Skeletal muscle satellite cell (primary cell): ENCODE data around the gene RBBP6.
"Not testable (repeated sequence)": the region's sequence is repeated elsewhere in the genome, so short reads cannot be mapped to it uniquely, and the experiment has no call there.

Experiments
- H3K27me3 ChIP-seq: 2 replicates; pipeline ENCODE4 v1.7.0; 2013; ENCODE audit warnings: low read length; ENCODE audit not compliant: control insufficient read depth, insufficient read depth
- H3K36me3 ChIP-seq: 2 replicates; pipeline ENCODE4 v1.7.0; 2013; ENCODE audit warnings: mild to moderate bottlenecking, control low read depth, low read length; ENCODE audit not compliant: insufficient read depth
- H3K4me1 ChIP-seq: 2 replicates; pipeline ENCODE4 v1.7.0; 2013; ENCODE audit warnings: low read length; ENCODE audit not compliant: control insufficient read depth, insufficient read depth
- H3K4me2 ChIP-seq: 2 replicates; pipeline ENCODE4 v1.7.0; 2013; ENCODE audit warnings: mild to moderate bottlenecking, low read length
- H3K4me3 ChIP-seq: 2 replicates; pipeline ENCODE4 v1.7.0; 2013; ENCODE audit warnings: low read length
- H3K9ac ChIP-seq: 2 replicates; pipeline ENCODE4 v1.7.0; 2013; ENCODE audit warnings: mild to moderate bottlenecking, low read depth, low read length, moderate library complexity
- H3K9me3 ChIP-seq: replicated peaks from 2 replicates; pipeline ENCODE4 v1.7.0; 2013; ENCODE audit warnings: mild to moderate bottlenecking, control low read depth, low read length

RBBP6 gene

GRCh38 chr16:24574515-24575485 is 35.4 kb downstream of the RBBP6 start:
- H3K4me1 ChIP-seq, H3K4me3 ChIP-seq, H3K27me3 ChIP-seq, H3K9me3 ChIP-seq, H3K4me2 ChIP-seq, H3K9ac ChIP-seq: not testable (repeated sequence)
- peaks cover 28% of the 10 kb centered on the region for H3K36me3 ChIP-seq

GRCh38 chr16:24575791-24576190 is 36.4 kb downstream of the RBBP6 start:
- H3K4me1 ChIP-seq, H3K4me2 ChIP-seq, H3K9ac ChIP-seq, H3K4me3 ChIP-seq, H3K27me3 ChIP-seq, H3K9me3 ChIP-seq: not testable (repeated sequence)
- peaks cover 19% of the 10 kb centered on the region for H3K36me3 ChIP-seq

DNA sequence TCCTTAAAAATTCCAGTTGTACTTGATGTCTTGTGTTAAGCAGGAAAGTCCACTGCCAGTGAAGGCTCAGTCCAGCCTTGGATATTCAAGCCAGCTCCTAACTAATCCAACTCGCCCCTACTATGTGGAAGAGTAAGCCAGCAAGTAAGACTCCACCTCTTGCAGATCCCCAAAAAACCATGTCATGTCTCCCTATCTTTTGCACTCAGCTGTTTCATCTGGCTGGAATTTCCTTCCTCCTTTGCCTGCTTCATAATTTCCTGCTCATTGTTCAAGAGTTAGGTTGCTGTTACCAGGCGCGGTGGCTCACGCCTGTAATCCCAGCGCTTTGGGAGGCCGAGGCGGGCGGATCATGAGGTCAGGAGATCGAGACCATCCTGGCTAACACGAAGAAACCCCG is 37.8 kb downstream of the RBBP6 start:
- Histone ChIP-seq H3K9ac (no peak overlapping the region), H3K9me3 (no peaks in the 10 kb centered on the region), H3K27me3 (no peaks in the 10 kb centered on the region), H3K36me3 (peaks cover 5% of the 10 kb centered on the region), H3K4me1 (peaks cover 5% of the 10 kb centered on the region), H3K4me2 (no peak overlapping the region), H3K4me3 (no peak overlapping the region)

GRCh38 chr16:24580665-24581064 is 41.3 kb downstream of the RBBP6 start:
- Histone ChIP-seq H3K4me3 (no peak overlapping the region), H3K9me3 (no peaks in the 10 kb centered on the region), H3K27me3 (no peaks in the 10 kb centered on the region), H3K36me3 (no peaks in the 10 kb centered on the region), H3K4me2 (peak overlapping the region; percentile 56), H3K4me1 (peaks cover 8% of the 10 kb centered on the region), H3K9ac (peak overlapping the region; percentile 49)

DNA sequence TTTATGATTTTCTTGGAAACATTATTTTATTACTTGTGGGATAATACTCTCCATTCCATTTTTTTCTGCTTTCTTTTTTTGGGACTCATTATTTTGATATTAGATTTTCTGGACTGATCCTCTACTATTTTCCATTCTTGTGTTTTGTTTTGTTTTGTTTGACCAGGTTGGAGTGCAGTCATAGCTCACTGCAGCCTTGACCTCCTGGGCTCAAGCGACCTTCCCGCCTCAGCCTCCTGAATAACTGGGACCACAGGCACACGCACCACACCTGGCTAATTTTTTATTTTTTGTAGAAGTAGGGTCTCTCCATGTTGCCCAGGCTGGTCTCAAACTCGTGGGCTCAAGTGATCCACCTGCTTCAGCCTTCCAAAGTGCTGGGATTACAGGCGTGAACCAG is 44.1 kb downstream of the RBBP6 start:
- no peak overlapping the region for H3K4me2 ChIP-seq
- peaks cover 7% of the 10 kb centered on the region for H3K4me1 ChIP-seq
- H3K36me3 ChIP-seq = no peaks in the 10 kb centered on the region
- no peak overlapping the region for H3K4me3 ChIP-seq
- no peak overlapping the region for H3K9ac ChIP-seq
- H3K9me3 ChIP-seq = no peaks in the 10 kb centered on the region
- no peaks in the 10 kb centered on the region for H3K27me3 ChIP-seq

DNA sequence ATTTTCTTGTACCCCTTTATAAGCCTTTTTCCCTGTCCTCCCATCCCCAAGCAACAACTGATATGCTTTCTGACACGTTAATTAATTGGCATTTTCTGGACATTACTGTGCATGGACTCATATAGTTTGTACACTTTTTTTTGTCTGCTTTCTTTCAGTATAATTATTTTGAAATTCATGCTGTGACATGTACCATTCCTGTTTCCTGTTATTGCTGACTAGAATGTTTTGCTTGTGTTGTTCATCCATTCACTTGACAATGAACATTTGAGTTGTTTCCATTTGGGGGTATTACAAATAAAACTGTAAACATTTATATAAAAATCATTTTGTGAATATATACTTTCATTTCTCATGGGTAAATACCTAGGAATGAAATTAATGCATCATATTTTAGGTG is 50.6 kb downstream of the RBBP6 start:
- no peak overlapping the region for H3K4me3 ChIP-seq
- H3K4me1 ChIP-seq = peaks cover 7% of the 10 kb centered on the region
- no peaks in the 10 kb centered on the region for H3K36me3 ChIP-seq
- no peaks in the 10 kb centered on the region for H3K27me3 ChIP-seq
- H3K9me3 ChIP-seq = no peaks in the 10 kb centered on the region
- no peak overlapping the region for H3K4me2 ChIP-seq
- H3K9ac ChIP-seq = no peak overlapping the region

- H3K9ac ChIP-seq = no peak overlapping the region
- H3K36me3 ChIP-seq = no peaks in the 10 kb centered on the region
- H3K4me3 ChIP-seq = no peak overlapping the region
- H3K9me3 ChIP-seq = no peaks in the 10 kb centered on the region
- H3K27me3 ChIP-seq = no peaks in the 10 kb centered on the region
- H3K4me1 ChIP-seq = no peaks in the 10 kb centered on the region
- H3K4me2 ChIP-seq = no peak overlapping the region
Measured at GRCh38 chr16:24598777-24599437, 59.5 kb downstream of the RBBP6 start.

DNA sequence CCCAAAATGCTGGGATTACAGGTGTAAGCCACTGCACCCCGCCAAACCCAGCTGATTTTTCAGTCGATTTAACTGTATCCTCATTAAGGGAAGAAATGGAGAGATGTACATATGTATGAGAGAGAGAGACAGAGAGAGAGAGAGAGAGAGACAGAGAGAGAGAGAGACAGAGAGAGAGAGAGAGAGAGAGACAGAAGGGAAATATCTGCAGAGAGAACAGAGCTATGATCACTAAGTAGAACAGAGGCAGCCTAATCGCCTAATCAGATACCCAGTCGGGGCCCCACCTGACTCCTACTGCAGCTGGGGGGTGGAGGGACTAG is 70.0 kb downstream of the RBBP6 start:
- no peaks in the 10 kb centered on the region for H3K9me3 ChIP-seq
- no peak overlapping the region for H3K4me3 ChIP-seq
- no peak overlapping the region for H3K9ac ChIP-seq
- peaks cover 10% of the 10 kb centered on the region for H3K4me1 ChIP-seq
- peaks cover 23% of the 10 kb centered on the region for H3K27me3 ChIP-seq
- H3K4me2 ChIP-seq = peak overlapping the region; percentile 73
- no peaks in the 10 kb centered on the region for H3K36me3 ChIP-seq

- no peaks in the 10 kb centered on the region for H3K36me3 ChIP-seq
- H3K27me3 ChIP-seq = peaks cover 23% of the 10 kb centered on the region
- H3K4me1 ChIP-seq = peaks cover 10% of the 10 kb centered on the region
- H3K9ac ChIP-seq = no peak overlapping the region
- peak overlapping the region; percentile 73 for H3K4me2 ChIP-seq
- peak overlapping the region; percentile 26 for H3K4me3 ChIP-seq
- H3K9me3 ChIP-seq = no peaks in the 10 kb centered on the region
Measured at GRCh38 chr16:24609740-24610415, 70.5 kb downstream of the RBBP6 start.

GRCh38 chr16:24610416-24610755 is 71.0 kb downstream of the RBBP6 start:
- H3K4me1 ChIP-seq = peaks cover 10% of the 10 kb centered on the region
- H3K4me2 ChIP-seq = peak overlapping the region; percentile 73
- no peaks in the 10 kb centered on the region for H3K36me3 ChIP-seq
- peaks cover 23% of the 10 kb centered on the region for H3K27me3 ChIP-seq
- no peak overlapping the region for H3K9ac ChIP-seq
- H3K9me3 ChIP-seq = no peaks in the 10 kb centered on the region
- peak overlapping the region; percentile 26 for H3K4me3 ChIP-seq

DNA sequence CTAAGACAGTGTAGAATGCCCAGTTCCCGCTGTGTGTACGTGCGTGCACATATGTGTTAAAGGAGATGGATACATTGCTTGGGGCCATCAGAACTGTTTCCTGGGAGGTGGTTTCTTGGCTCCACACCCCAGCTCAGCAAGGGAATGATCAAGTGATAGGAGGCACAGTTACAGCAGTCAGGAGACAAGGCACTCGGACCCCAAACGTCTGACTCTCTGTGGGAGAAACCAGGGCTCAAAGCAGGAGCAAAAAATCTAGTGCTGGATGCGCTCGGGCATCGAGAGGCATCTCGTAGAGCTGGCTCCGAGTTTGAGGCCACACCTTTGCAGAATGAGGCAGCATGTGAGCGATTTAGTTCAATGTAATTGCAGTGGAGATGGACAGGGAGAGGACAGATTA is 71.9 kb downstream of the RBBP6 start:
- H3K27me3 ChIP-seq = peaks cover 23% of the 10 kb centered on the region
- H3K4me2 ChIP-seq = no peak overlapping the region
- no peak overlapping the region for H3K4me3 ChIP-seq
- no peak overlapping the region for H3K9ac ChIP-seq
- peaks cover 10% of the 10 kb centered on the region for H3K4me1 ChIP-seq
- no peaks in the 10 kb centered on the region for H3K9me3 ChIP-seq
- no peaks in the 10 kb centered on the region for H3K36me3 ChIP-seq
